PC-3 (cell line): Measurements from ENCODE around the gene SPARC. TPM values are rescaled to one million over a fixed set of nuclear protein-coding genes. Genes with fewer than 3 reads are reported as not detected.

Experiments used
- ATAC-seq: fragments of 200-7000 bp; cut with Tn5 transposase; 2 replicates; pipeline ENCODE4 v1.9.1; 2020; ENCODE audit warnings: mild to moderate bottlenecking, moderate library complexity
- BruUV-seq: library from RNA; stranded (reverse); fragments of 400-500 nt; replicated peaks from 2 replicates; lab custom pipeline; 2021; lab: Mats Ljungman, UMichigan
- CTCF ChIA-PET: fragments of 300-600 bp; sonication (Branson Sonifier 250); formaldehyde crosslinking; loops from one replicate; lab custom pipeline; 2022; ENCODE audit warnings: antibody characterized with exemption; lab: Charles Lee
- POLR2A ChIA-PET: fragments of 300-600 bp; sonication (Branson Sonifier 250); formaldehyde crosslinking; loops from one replicate; lab custom pipeline; 2022; ENCODE audit warnings: antibody characterized with exemption; ENCODE audit not compliant: unreplicated experiment; lab: Charles Lee
- DNase-seq: peaks from one replicate; pipeline ENCODE4 v3.0.0-alpha.2; 2015
- H2AFZ ChIP-seq: fragments of 300-600 bp; sonication (generic); 2 replicates; pipeline ENCODE4 v1.6.0; 2016; ENCODE audit warnings: antibody characterized with exemption, low read length
- H3F3A ChIP-seq: fragments of 300-600 bp; sonication (generic); one replicate; pipeline ENCODE4 v1.6.0; 2017; ENCODE audit warnings: antibody characterized with exemption, low read length, control low read depth, mild to moderate bottlenecking; ENCODE audit not compliant: unreplicated experiment
- H3K27ac ChIP-seq: fragments of 300-600 bp; sonication (generic); 2 replicates; pipeline ENCODE4 v1.5.1; 2016; ENCODE audit warnings: mild to moderate bottlenecking, low read length
- H3K27me3 ChIP-seq: fragments of 300-600 bp; sonication (generic); 2 replicates; pipeline ENCODE4 v1.6.1; 2016; ENCODE audit warnings: low read length, mixed read lengths
- H3K36me3 ChIP-seq: fragments of 300-600 bp; sonication (generic); 2 replicates; pipeline ENCODE4 v1.6.1; 2016; ENCODE audit warnings: low read depth, mixed run types, low read length, mixed read lengths
- H3K4me1 ChIP-seq: fragments of 300-600 bp; sonication (generic); 2 replicates; pipeline ENCODE4 v1.5.1; 2016; ENCODE audit warnings: low read length; ENCODE audit not compliant: insufficient read depth
- H3K4me2 ChIP-seq: fragments of 300-600 bp; sonication (generic); 2 replicates; pipeline ENCODE4 v1.6.0; 2016; ENCODE audit warnings: low read length
- H3K4me3 ChIP-seq: fragments of 300-600 bp; sonication (generic); 2 replicates; pipeline ENCODE4 v1.5.1; 2016; ENCODE audit warnings: mild to moderate bottlenecking, low read length, mixed read lengths
- H3K79me2 ChIP-seq: fragments of 300-600 bp; sonication (generic); 2 replicates; pipeline ENCODE4 v1.6.1; 2017; ENCODE audit warnings: low read length, mixed read lengths
- H3K9ac ChIP-seq: fragments of 300-600 bp; sonication (generic); 2 replicates; pipeline ENCODE4 v1.6.0; 2016; ENCODE audit warnings: mild to moderate bottlenecking, low read length
- H3K9me2 ChIP-seq: fragments of 300-600 bp; sonication (generic); replicated peaks from 2 replicates; pipeline ENCODE4 v1.6.1; 2016; ENCODE audit warnings: mixed run types, low read length, mixed read lengths
- H3K9me3 ChIP-seq: fragments of 300-600 bp; sonication (generic); 2 replicates; pipeline ENCODE4 v1.6.1; 2016; ENCODE audit warnings: low read length, mixed read lengths
- H4K20me1 ChIP-seq: fragments of 300-600 bp; sonication (generic); 2 replicates; pipeline ENCODE4 v1.6.1; 2016; ENCODE audit warnings: low read length, mixed read lengths
- EZH2 ChIP-seq: fragments of 300-600 bp; sonication (generic); IDR thresholded peaks from one replicate; pipeline ENCODE4 v1.6.1; 2017; ENCODE audit warnings: antibody characterized with exemption, mild to moderate bottlenecking, low read length; ENCODE audit not compliant: unreplicated experiment
- EZH2phosphoT487 ChIP-seq: fragments of 300-600 bp; sonication (generic); IDR thresholded peaks from 2 replicates; pipeline ENCODE4 v1.6.1; 2018; ENCODE audit warnings: mild to moderate bottlenecking, antibody characterized with exemption, low read length, borderline replicate concordance
- intact Hi-C: fragments of 100-400 bp; cut with micrococcal nuclease; formaldehyde crosslinking; loops from 2 replicates; pipeline ENCODE4 v1.9.0; 2023
- total RNA-seq: library from RNA; depleted of rRNA; stranded (reverse); fragments of >200 nt; gene quantifications from 2 replicates; pipeline ENCODE4 v1.2.3, GENCODE V29; 2014
- TF ChIP-seq, protein P1 (sequence below): fragments of 300-600 bp; sonication (generic); conservative IDR thresholded peaks from 2 replicates; pipeline ENCODE4 v1.5.1; 2017; ENCODE audit warnings: antibody characterized with exemption, low read depth, mild to moderate bottlenecking, low read length

The SPARC gene
- total RNA-seq, 1 experiment from 2014 or later: 2.7 TPM

DNA sequence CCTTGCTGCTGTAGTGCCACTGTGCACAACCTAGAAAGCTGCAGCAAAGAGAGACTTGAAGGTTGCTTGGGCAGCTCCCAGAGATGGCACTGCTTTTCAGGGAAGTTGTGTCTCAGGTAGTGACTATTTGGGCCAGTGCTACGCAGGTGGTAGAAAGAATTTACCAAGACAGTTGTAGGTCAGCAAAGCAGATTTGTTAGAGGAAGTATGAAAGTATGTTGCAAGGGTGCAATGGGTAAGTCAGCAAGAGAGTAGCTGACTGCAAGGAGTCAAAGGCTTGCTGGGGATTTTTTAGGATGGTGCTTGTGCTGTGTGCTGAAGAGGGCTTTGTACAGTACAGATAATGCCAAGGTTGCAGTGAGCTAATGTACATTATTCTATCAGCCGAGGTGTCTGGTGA, 33.5 kb upstream of the SPARC start:
- ChIA-PET CTCF (no interaction called here), POLR2A (no interaction called here)
- no peaks in the 10 kb centered on the region for H3K79me2 ChIP-seq
- H3K9me2 ChIP-seq: no peaks in the 10 kb centered on the region
- ATAC-seq (no peak), DNase-seq (no peak)
- intact Hi-C loops: no loop called here
- no peak overlapping the region for H3K9ac ChIP-seq
- no peak overlapping the region for H3K4me3 ChIP-seq
- no peak overlapping the region for H3K4me2 ChIP-seq
- no peak overlapping the region for H2AFZ ChIP-seq
- no peaks in the 10 kb centered on the region for H3K27me3 ChIP-seq
- H3K9me3 ChIP-seq: no peaks in the 10 kb centered on the region
- H3F3A ChIP-seq: no peaks in the 10 kb centered on the region
- TF ChIP-seq EZH2phosphoT487: no peak
- TF ChIP-seq, protein P1, sequence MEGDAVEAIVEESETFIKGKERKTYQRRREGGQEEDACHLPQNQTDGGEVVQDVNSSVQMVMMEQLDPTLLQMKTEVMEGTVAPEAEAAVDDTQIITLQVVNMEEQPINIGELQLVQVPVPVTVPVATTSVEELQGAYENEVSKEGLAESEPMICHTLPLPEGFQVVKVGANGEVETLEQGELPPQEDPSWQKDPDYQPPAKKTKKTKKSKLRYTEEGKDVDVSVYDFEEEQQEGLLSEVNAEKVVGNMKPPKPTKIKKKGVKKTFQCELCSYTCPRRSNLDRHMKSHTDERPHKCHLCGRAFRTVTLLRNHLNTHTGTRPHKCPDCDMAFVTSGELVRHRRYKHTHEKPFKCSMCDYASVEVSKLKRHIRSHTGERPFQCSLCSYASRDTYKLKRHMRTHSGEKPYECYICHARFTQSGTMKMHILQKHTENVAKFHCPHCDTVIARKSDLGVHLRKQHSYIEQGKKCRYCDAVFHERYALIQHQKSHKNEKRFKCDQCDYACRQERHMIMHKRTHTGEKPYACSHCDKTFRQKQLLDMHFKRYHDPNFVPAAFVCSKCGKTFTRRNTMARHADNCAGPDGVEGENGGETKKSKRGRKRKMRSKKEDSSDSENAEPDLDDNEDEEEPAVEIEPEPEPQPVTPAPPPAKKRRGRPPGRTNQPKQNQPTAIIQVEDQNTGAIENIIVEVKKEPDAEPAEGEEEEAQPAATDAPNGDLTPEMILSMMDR: no peak
- TF ChIP-seq EZH2: no peak
- no peaks in the 10 kb centered on the region; the same call in 1 of the 2 replicates for H3K4me1 ChIP-seq
- no peak overlapping the region for H3K27ac ChIP-seq
- BruUV-seq: no TSS peak
- H3K36me3 ChIP-seq: no peaks in the 10 kb centered on the region
- no peaks in the 10 kb centered on the region for H4K20me1 ChIP-seq

DNA sequence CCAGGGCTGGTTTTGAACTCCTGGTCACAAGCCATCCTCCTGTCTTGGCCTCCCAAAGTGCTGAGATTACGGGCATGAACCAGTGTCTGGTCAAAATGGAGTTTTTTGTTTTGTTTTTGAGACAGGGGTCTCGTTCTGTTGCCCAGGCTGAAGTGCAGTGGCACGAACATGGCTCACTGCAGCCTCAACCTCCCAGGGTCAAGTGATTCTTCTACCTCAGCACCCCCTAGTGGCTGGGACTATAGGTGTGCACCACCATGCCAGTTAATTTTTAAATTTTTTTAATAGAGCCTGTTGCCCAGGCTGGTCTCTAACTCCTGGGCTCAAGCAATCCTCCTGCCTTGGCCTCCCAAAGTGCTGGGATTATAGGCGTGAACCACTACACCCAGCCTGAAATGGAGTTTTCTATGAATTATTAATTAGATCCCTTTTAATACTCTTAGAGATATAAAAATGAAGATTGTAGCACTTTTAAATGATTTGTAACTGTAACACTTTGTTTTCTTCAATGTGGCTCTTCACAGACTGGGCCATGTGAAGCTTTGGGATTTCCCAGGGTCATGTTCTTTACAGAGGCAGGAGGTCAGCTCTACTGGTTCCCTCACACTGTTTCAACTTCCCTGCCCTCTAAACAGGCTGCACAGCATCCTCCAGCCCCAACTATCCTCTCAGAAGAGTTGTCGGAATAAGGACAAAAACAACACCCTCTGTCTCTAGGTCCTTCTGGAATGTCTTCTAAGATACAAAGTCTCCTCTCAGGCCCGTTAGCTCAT, 32.7 kb upstream of the SPARC start:
- Histone ChIP-seq H3K4me2 (no peak overlapping the region), H3K27me3 (no peaks in the 10 kb centered on the region), H3K36me3 (no peaks in the 10 kb centered on the region), H3K9ac (no peak overlapping the region), H3K4me1 (no peaks in the 10 kb centered on the region; the same call in 1 of the 2 replicates), H3F3A (no peaks in the 10 kb centered on the region), H2AFZ (no peak overlapping the region), H3K9me2 (no peaks in the 10 kb centered on the region), H3K27ac (no peak overlapping the region), H4K20me1 (no peaks in the 10 kb centered on the region), H3K4me3 (no peak overlapping the region), H3K9me3 (no peaks in the 10 kb centered on the region), H3K79me2 (no peaks in the 10 kb centered on the region)
- ChIA-PET POLR2A (no interaction called here), CTCF (no interaction called here)
- ATAC-seq (peak; percentile 49; the same call in 1 of the 2 replicates), DNase-seq (peak; percentile 54)
- TF ChIP-seq, protein P1: peak; percentile 64
- TF ChIP-seq EZH2phosphoT487 (no peak), EZH2 (no peak)
- intact Hi-C loops: no loop called here
- no TSS peak for BruUV-seq

DNA sequence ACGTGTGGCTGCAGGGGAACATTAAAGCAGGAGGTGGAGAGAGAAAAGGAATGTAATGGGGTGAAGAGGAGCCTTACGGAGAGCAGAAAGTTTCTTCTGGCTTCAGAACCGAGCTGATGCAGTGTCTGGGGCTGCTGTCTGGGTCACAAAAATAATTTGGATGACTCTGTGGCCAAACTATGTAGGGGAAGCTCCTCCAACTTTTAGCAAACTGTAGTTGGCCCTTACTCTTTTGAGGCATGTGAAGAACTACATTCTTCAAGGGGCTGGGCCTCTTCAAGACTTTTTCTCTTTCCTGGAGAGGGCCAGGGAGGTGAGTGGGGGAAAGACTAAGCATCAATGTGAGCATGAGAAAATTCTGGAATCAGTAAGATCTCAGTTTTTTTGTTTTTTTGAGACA, 31.9 kb upstream of the SPARC start:
- CTCF ChIA-PET: no interaction called here
- Histone ChIP-seq H3F3A (no peaks in the 10 kb centered on the region), H3K27me3 (no peaks in the 10 kb centered on the region), H3K79me2 (no peaks in the 10 kb centered on the region), H2AFZ (no peak overlapping the region), H3K4me3 (no peak overlapping the region), H3K36me3 (no peaks in the 10 kb centered on the region), H3K9me3 (no peaks in the 10 kb centered on the region), H3K27ac (no peak overlapping the region), H3K9ac (no peak overlapping the region), H4K20me1 (no peaks in the 10 kb centered on the region), H3K4me2 (no peak overlapping the region), H3K4me1 (no peaks in the 10 kb centered on the region; the same call in 1 of the 2 replicates), H3K9me2 (no peaks in the 10 kb centered on the region)
- DNase-seq (no peak), ATAC-seq (no peak)
- POLR2A ChIA-PET: no interaction called here
- BruUV-seq: no TSS peak
- intact Hi-C loops: no loop called here
- TF ChIP-seq EZH2phosphoT487 (no peak), EZH2 (no peak)
- TF ChIP-seq, protein P1: no peak
